ENCODE results near the gene MDFI. TPM values are rescaled to one million over a fixed set of nuclear protein-coding genes. Genes with fewer than 3 reads are reported as not detected.

Gene MDFI
- total RNA-seq, 1 experiment from 2014 or later = 262 TPM

- DNase-seq = peak; percentile 44
- Histone ChIP-seq H3K36me3 (replicated peaks; ENCODE audit: control insufficient read depth, insufficient read depth, low read length) (peaks cover 2% of the 10 kb centered on the region), H3K4me3 (ENCODE audit: insufficient read depth, low read depth, low read length) (no peak overlapping the region), H3K27me3 (ENCODE audit: control insufficient read depth, insufficient read depth, low read length) (peaks cover 3% of the 10 kb centered on the region; the same call in 1 of the 2 replicates)
Measured at GRCh38 chr6:41655646-41656001, 17.4 kb downstream of the MDFI start.

GRCh38 chr6:41656002-41656691 lies 17.9 kb downstream of the MDFI start:
- DNase-seq = peak; percentile 67
- Histone ChIP-seq H3K36me3 (replicated peaks; ENCODE audit: control insufficient read depth, insufficient read depth, low read length) (peaks cover 2% of the 10 kb centered on the region), H3K4me3 (ENCODE audit: insufficient read depth, low read depth, low read length) (no peak overlapping the region), H3K27me3 (ENCODE audit: control insufficient read depth, insufficient read depth, low read length) (peaks cover 3% of the 10 kb centered on the region; the same call in 1 of the 2 replicates)

- no peak overlapping the region for H3K4me3 ChIP-seq (ENCODE audit: insufficient read depth, low read depth, low read length)
- peak; percentile 47 for DNase-seq
- H3K36me3 ChIP-seq (replicated peaks; ENCODE audit: control insufficient read depth, insufficient read depth, low read length) = no peaks in the 10 kb centered on the region
- H3K27me3 ChIP-seq (ENCODE audit: control insufficient read depth, insufficient read depth, low read length) = peaks cover 5% of the 10 kb centered on the region; the same call in 1 of the 2 replicates
Measured at GRCh38 chr6:41657131-41658094, 19.1 kb downstream of the MDFI start.

DNA sequence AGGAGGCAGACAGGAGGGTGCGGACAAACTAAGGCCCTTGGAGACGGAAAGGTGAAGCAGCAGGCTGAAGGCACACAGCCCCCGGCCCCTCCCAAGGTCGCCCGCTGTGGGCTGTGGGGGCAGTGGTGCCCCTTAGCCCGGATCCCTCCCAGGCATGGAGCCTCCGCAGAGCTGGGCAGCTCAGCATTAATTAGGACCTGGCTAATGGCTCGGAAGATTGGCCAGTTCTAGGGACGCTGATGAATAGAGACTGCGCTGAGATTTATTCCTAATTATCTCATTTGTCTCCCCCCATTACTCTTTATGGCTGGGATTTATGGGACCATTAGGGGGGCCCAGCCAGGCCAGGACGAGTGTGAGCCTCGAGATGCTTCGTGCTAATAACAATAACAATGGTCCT lies 20.4 kb downstream of the MDFI start:
- Histone ChIP-seq H3K27me3 (ENCODE audit: control insufficient read depth, insufficient read depth, low read length) (peaks cover 5% of the 10 kb centered on the region; the same call in 1 of the 2 replicates), H3K4me3 (ENCODE audit: insufficient read depth, low read depth, low read length) (no peak overlapping the region), H3K36me3 (replicated peaks; ENCODE audit: control insufficient read depth, insufficient read depth, low read length) (no peaks in the 10 kb centered on the region)
- DNase-seq = no peak

DNA sequence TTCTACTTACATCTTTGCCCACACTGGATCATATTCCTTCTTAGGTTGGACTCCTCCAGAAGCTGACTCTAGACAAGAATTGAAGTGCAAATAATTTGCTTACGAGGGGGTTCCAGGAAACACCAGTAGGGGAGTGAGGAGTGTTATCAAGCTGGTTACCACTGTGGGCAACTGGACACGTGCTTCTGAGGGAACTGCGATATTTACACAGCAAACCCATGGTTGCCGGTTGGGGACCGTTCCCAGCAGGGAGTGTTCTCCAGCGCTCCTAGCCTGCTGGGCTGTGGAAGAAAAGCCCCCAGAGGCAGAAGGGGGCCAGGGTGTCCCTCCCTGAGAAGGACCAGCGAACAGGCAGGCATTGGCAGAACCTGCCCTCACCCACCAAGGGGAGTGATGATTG lies 21.7 kb downstream of the MDFI start:
- DNase-seq = no peak
- Histone ChIP-seq H3K4me3 (ENCODE audit: insufficient read depth, low read depth, low read length) (no peak overlapping the region), H3K27me3 (ENCODE audit: control insufficient read depth, insufficient read depth, low read length) (peaks cover 5% of the 10 kb centered on the region; the same call in 1 of the 2 replicates), H3K36me3 (replicated peaks; ENCODE audit: control insufficient read depth, insufficient read depth, low read length) (no peaks in the 10 kb centered on the region)

GRCh38 chr6:41663568-41663967 lies 25.3 kb downstream of the MDFI start:
- no peak for DNase-seq
- Histone ChIP-seq H3K27me3 (ENCODE audit: control insufficient read depth, insufficient read depth, low read length) (peaks cover 3% of the 10 kb centered on the region; the same call in 1 of the 2 replicates), H3K36me3 (replicated peaks; ENCODE audit: control insufficient read depth, insufficient read depth, low read length) (no peaks in the 10 kb centered on the region), H3K4me3 (ENCODE audit: insufficient read depth, low read depth, low read length) (no peak overlapping the region)

GRCh38 chr6:41664271-41664670 lies 26.0 kb downstream of the MDFI start:
- no peak for DNase-seq
- Histone ChIP-seq H3K27me3 (ENCODE audit: control insufficient read depth, insufficient read depth, low read length) (peaks cover 1% of the 10 kb centered on the region; the same call in 1 of the 2 replicates), H3K36me3 (replicated peaks; ENCODE audit: control insufficient read depth, insufficient read depth, low read length) (no peaks in the 10 kb centered on the region), H3K4me3 (ENCODE audit: insufficient read depth, low read depth, low read length) (no peak overlapping the region)

DNA sequence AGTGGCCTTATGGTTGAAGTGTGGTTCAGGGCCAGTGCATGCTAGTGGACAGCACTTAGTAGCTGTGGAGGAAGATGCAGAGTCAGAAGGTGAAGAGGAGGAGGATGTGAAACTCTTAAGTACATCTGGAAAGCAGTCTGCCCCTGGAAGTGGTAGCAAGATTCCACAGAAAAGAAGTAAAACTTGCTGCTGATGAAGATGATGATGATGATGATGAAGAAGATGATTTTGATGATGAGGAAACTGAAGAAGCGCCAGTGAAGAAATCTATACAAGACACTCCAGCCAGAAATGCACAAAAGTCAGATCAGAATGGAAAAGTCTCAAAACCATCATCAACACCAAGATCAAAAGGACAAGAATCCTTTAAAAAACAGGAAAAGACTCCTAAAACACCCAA lies 28.9 kb downstream of the MDFI start:
- no peak for DNase-seq
- Histone ChIP-seq H3K27me3 (ENCODE audit: control insufficient read depth, insufficient read depth, low read length) (no peaks in the 10 kb centered on the region; the same call in 1 of the 2 replicates), H3K36me3 (replicated peaks; ENCODE audit: control insufficient read depth, insufficient read depth, low read length) (no peaks in the 10 kb centered on the region), H3K4me3 (ENCODE audit: insufficient read depth, low read depth, low read length) (no peak overlapping the region)

DNA sequence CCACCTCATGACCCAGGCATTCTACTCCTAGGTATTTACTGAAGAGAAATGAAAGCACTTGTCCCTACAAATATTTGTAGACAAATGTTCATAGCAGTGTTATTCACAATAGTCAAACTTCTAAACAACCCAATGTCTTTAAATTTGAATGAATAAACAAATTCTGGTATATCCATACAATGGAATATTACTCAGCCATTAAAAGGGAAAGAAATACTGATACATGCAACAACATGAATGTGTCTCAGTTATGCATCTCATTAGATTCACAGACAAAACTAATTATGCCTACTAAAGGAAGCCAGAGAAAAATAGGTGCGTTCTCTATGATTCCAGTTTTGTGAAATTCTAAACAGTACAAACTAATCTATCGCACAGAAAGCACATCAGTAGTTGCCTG lies 30.7 kb downstream of the MDFI start:
- no peak for DNase-seq
- Histone ChIP-seq H3K4me3 (ENCODE audit: insufficient read depth, low read depth, low read length) (no peak overlapping the region), H3K27me3 (ENCODE audit: control insufficient read depth, insufficient read depth, low read length) (no peaks in the 10 kb centered on the region), H3K36me3 (replicated peaks; ENCODE audit: control insufficient read depth, insufficient read depth, low read length) (no peaks in the 10 kb centered on the region)

DNA sequence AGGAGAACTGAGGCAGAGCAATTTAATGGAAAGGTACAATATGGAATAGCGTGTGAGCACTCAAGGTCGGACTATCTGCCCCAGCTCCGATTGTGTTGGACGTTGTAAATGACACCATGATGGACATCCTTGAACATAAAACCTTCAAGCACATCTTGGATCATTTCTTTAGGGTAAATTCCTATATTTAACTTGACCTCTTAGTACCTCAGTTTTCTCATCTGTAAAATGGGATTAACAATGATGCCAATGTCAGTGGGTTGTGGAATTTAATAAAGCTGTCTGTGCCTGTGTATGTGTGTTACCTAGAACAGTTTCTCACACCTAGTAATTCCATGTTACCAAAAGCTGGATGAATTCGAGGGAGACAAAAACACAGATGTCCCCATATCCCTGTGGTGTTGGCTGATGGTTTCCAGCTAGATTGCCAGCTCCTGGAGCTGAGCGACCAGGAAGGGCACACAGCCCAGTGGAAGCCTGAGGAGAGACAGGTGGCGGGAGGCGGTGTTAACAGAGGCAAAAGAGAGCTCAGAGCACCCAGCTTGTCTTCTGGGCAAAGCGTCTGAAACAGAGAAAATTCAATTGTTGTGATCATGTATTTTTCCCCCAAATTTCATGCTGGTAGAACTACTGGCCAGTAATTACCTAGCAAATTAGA lies 32.6 kb downstream of the MDFI start:
- DNase-seq = no peak
- Histone ChIP-seq H3K36me3 (replicated peaks; ENCODE audit: control insufficient read depth, insufficient read depth, low read length) (no peaks in the 10 kb centered on the region), H3K4me3 (ENCODE audit: insufficient read depth, low read depth, low read length) (no peak overlapping the region), H3K27me3 (ENCODE audit: control insufficient read depth, insufficient read depth, low read length) (no peaks in the 10 kb centered on the region)

- no peak overlapping the region for H3K4me3 ChIP-seq (ENCODE audit: insufficient read depth, low read depth, low read length)
- no peaks in the 10 kb centered on the region for H3K36me3 ChIP-seq (replicated peaks; ENCODE audit: control insufficient read depth, insufficient read depth, low read length)
- no peak for DNase-seq
- no peaks in the 10 kb centered on the region for H3K27me3 ChIP-seq (ENCODE audit: control insufficient read depth, insufficient read depth, low read length)
Measured at GRCh38 chr6:41671376-41671775, 33.1 kb downstream of the MDFI start.

- Histone ChIP-seq H3K36me3 (replicated peaks; ENCODE audit: control insufficient read depth, insufficient read depth, low read length) (no peaks in the 10 kb centered on the region), H3K27me3 (ENCODE audit: control insufficient read depth, insufficient read depth, low read length) (peaks cover under 1% of the 10 kb centered on the region; the same call in 1 of the 2 replicates), H3K4me3 (ENCODE audit: insufficient read depth, low read depth, low read length) (no peak overlapping the region)
- DNase-seq = no peak
Measured at GRCh38 chr6:41672016-41672415, 33.7 kb downstream of the MDFI start.

GRCh38 chr6:41672816-41673703 lies 34.8 kb downstream of the MDFI start:
- Histone ChIP-seq H3K36me3 (replicated peaks; ENCODE audit: control insufficient read depth, insufficient read depth, low read length) (no peaks in the 10 kb centered on the region), H3K4me3 (ENCODE audit: insufficient read depth, low read depth, low read length) (no peak overlapping the region), H3K27me3 (ENCODE audit: control insufficient read depth, insufficient read depth, low read length) (peaks cover 3% of the 10 kb centered on the region; the same call in 1 of the 2 replicates)
- peak; percentile 63 for DNase-seq

- H3K27me3 ChIP-seq (ENCODE audit: control insufficient read depth, insufficient read depth, low read length) = peaks cover 3% of the 10 kb centered on the region; the same call in 1 of the 2 replicates
- H3K36me3 ChIP-seq (replicated peaks; ENCODE audit: control insufficient read depth, insufficient read depth, low read length) = no peaks in the 10 kb centered on the region
- DNase-seq = no peak
- no peak overlapping the region for H3K4me3 ChIP-seq (ENCODE audit: insufficient read depth, low read depth, low read length)
Measured at GRCh38 chr6:41673704-41674000, 35.4 kb downstream of the MDFI start.

Data from H7 (cell line).